Frontal cortex (tissue), 4 donors: ENCODE data around the gene SEC61B. TPM values are rescaled to one million over a fixed set of nuclear protein-coding genes. Genes with fewer than 3 reads are reported as not detected.
A peak's percentile ranks its signal among the peaks of the same experiment; 100 is the strongest.

Experiments
- DNase-seq, 2 donors: peaks; one replicate each; pipeline ENCODE4 v3.0.0; 2012; ENCODE audit warnings: low spot score in 2 of 2
- FAIRE-seq: peaks from 2 replicates; lab custom pipeline; 2012; peaks lifted over from hg19 to GRCh38; lab: Jason Lieb, UNC
- small RNA-seq: library from RNA; depleted of rRNA; stranded (forward); fragments of <200 nt; gene quantifications from one replicate; pipeline ENCODE3, GENCODE V24; 2014
- total RNA-seq: library from RNA; depleted of rRNA; stranded (reverse); fragments of >200 nt; gene quantifications from one replicate; pipeline ENCODE4 v1.2.3, GENCODE V29; 2014
- donor health status: control.
- donor health status: control.
- donor health status: control.

Gene SEC61B
- total RNA-seq, 1 donor from 2014 or later: 40.4 TPM

GRCh38 chr9:99264070-99264680 is 42.1 kb downstream of the SEC61B start:
- no peak for DNase-seq
- FAIRE-seq: no peak

DNA sequence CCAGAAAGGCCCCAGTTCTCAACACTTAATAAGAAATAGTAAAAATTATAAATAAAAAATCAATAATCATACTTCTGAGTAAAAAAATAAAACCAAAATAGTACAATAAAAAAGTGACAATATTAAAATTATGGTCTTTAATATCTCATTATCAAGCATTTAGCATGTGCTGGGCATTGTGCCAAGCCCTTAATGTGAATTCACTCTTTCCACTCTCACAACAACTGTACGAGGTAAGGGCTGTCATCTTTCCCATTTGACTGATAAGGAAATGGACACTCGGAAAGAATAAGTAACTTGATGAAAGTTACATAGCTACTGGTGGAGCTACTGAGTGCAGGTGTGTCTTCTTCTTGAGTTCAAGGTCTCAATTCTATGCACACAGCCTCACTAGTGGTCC is 43.6 kb downstream of the SEC61B start:
- DNase-seq (no peak), FAIRE-seq (no peak)

DNA sequence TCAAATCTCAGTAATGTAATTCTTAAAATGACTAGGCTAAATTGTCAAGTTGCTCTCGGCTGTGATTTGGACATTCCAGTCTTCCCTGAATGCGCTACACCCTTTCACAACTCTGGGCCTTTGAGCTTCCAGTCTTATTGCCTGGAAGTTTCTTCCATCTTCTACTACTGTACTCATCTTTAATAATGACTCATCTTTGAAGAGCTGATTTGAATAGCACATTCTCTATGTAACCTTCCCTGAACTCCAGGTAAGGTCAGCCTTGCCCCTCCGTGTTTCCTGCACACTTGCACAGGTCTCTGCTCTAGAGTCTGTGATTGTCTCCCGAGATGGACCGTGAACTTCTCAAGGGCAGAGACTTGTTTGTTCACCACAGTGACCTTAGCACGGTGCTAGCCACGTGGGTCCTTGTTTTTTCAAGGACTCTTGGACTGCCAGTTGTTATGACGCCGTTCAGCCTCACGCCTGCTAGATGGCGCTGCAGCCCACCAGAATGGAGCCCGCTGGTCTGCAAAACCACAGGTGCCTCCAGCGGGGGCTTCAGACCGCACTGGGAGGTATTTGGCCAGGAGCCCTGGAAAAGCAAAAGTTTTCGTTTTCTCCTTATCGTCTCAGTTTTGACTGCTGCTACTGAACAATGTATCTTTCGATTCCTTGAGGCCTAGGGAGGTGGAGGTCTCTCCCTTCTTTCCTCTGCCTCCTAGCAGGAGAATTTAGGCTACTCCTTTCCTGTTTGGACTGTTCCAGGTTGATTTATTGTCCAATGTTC is 44.4 kb downstream of the SEC61B start:
- FAIRE-seq: no peak
- peak in 1 of 2 donors; percentile 38 for DNase-seq

- FAIRE-seq: no peak
- no peak for DNase-seq
These were observed 47.3 kb downstream of the SEC61B start for GRCh38 chr9:99269416-99269815.

DNA sequence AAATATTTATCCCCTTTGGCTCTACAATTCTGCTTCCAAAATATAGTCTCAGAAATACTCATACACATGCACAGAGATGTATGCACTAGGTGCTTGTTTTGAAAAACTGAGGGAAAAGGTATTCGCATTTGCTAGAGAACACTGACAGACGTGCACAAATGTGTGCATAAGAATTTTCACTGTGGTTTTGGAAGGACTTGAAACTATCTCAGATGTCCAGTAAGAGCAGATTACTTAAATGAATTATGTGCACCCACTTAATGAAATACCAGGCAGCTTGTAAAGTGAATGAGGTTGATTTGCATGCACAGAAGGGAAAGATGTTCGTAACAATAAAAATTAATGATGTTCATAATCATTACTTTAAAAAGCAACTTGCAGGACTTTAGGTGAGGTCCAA is 48.4 kb downstream of the SEC61B start:
- FAIRE-seq: no peak

DNA sequence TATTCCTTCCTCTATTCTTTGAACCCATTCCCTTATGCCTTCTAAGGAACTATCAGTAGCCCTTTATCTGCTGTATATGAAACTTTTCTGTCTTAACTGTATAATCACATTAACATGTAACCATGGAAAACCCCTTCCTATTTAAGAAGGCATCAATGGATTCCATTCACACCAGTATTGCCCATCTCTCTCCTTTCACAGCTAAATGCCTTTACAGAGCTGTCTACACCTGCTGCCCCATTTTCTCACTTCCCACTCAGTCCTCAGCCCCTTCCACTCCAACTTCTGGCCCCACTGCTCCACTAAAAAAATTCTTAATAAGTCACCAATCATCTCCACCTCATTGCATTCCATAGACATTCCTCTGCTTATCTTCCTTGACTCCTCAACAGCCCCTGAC is 50.8 kb downstream of the SEC61B start:
- no peak for DNase-seq
- FAIRE-seq: no peak

More for the DNA sequence above, 48.4 kb downstream of the SEC61B start:
- no peak for DNase-seq

- no peak for DNase-seq
- no peak for FAIRE-seq
These were observed 51.9 kb downstream of the SEC61B start for GRCh38 chr9:99274016-99274415.

- DNase-seq: no peak
- FAIRE-seq: no peak
These were observed 52.4 kb downstream of the SEC61B start for GRCh38 chr9:99274495-99274894.

Small RNA genes lying within 50 kb of the gene (small RNA-seq; reads per million reads assigned to genes)
- not detected for gene RN7SL794P

Other genes starting within 250 kb of the SEC61B start
- gene TGFBR1, start 117.2 kb upstream of the SEC61B start, total RNA-seq: 75.8 TPM
- 29.3 TPM for gene ALG2, start 340 bp upstream of the SEC61B start, total RNA-seq